Mesodermal cell (in vitro differentiated cells): ENCODE measurements around the gene TMEM116.
"Not testable (repeated sequence)": the region's sequence is repeated elsewhere in the genome, so short reads cannot be mapped to it uniquely, and the experiment has no call there.

Source experiments
- H3K27ac ChIP-seq: 2 replicates; pipeline ENCODE4 v1.7.0; 2013; ENCODE audit warnings: mild to moderate bottlenecking, low read depth, low read length, moderate library complexity; ENCODE audit not compliant: severe bottlenecking
- H3K36me3 ChIP-seq: 2 replicates; pipeline ENCODE4 v1.7.1; 2013; ENCODE audit warnings: mild to moderate bottlenecking, low read length, moderate library complexity; ENCODE audit not compliant: control insufficient read depth, insufficient read depth
- H3K4me1 ChIP-seq: one replicate; pipeline ENCODE4 v1.7.1; 2013; ENCODE audit warnings: mild to moderate bottlenecking, low read length; ENCODE audit not compliant: insufficient read depth, control insufficient read depth, poor library complexity, severe bottlenecking
- H3K4me3 ChIP-seq: 2 replicates; pipeline ENCODE4 v1.7.0; 2013; ENCODE audit warnings: low read length, control low read depth, mild to moderate bottlenecking; ENCODE audit not compliant: insufficient read depth, poor library complexity, severe bottlenecking; ENCODE audit errors: extremely low read depth
- H3K9me3 ChIP-seq: 2 replicates; pipeline ENCODE4 v1.7.1; 2013; ENCODE audit warnings: mild to moderate bottlenecking, low read length, moderate library complexity; ENCODE audit not compliant: control insufficient read depth
- WGBS, 2 experiments: methylation state at CpG; one replicate each; pipeline ENCODE4 v1.1.5; 2013; ENCODE audit warnings: missing lambda C conversion rate in 2 of 2; ENCODE audit not compliant: insufficient coverage in 2 of 2; 5-methylcytosine and 5-hydroxymethylcytosine counted together

Gene TMEM116

GRCh38 chr12:111976291-111976690 is 36.7 kb downstream of the TMEM116 start:
- Histone ChIP-seq H3K27ac (no peak overlapping the region), H3K4me3 (no peak overlapping the region), H3K9me3 (peaks cover 4% of the 10 kb centered on the region), H3K4me1 (peaks cover 6% of the 10 kb centered on the region), H3K36me3 (no peaks in the 10 kb centered on the region)
- 71% methylated on average over 5 of the region's 6 CpGs; no CpG with 5 or more reads in 1 of the 2 experiments for WGBS, 2 experiments

- H3K9me3 ChIP-seq, result peaks cover 4% of the 10 kb centered on the region
- H3K4me1 ChIP-seq, result peaks cover 6% of the 10 kb centered on the region
- no peak overlapping the region for H3K27ac ChIP-seq
- H3K4me3 ChIP-seq, result no peak overlapping the region
- no peaks in the 10 kb centered on the region for H3K36me3 ChIP-seq
- WGBS, 2 experiments, result 82 to 100% methylated on average over 1 to 3 of the region's 5 CpGs
These were observed 37.6 kb downstream of the TMEM116 start for GRCh38 chr12:111975161-111975931.

GRCh38 chr12:111971800-111972199 is 41.2 kb downstream of the TMEM116 start:
- H3K4me1 ChIP-seq, result peaks cover 6% of the 10 kb centered on the region
- H3K4me3 ChIP-seq, result no peak overlapping the region
- no peaks in the 10 kb centered on the region for H3K36me3 ChIP-seq
- H3K27ac ChIP-seq, result no peak overlapping the region
- peaks cover 4% of the 10 kb centered on the region for H3K9me3 ChIP-seq

DNA sequence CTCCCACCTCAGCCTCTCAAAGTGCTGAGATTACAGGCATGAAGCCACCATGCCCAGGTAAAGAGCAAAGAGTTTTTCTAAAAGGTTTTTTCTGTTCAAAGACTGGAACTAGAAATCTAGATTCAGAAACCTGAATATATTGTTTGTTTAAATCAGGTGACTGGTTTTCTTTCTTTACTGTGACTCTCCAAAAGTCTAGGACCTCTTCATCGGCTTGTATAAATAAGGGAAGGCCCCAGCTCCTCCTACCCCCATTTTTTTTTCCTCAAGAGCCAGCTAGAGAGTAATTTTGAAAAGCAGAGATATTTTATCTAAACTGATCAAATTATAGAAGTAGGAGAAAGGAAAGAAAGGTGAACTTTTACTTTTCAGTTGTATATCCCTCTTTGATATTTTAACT is 48.0 kb downstream of the TMEM116 start:
- H3K9me3 ChIP-seq, result no peaks in the 10 kb centered on the region
- H3K36me3 ChIP-seq, result no peaks in the 10 kb centered on the region

GRCh38 chr12:111959518-111959917 is 53.4 kb downstream of the TMEM116 start:
- peaks cover 13% of the 10 kb centered on the region for H3K9me3 ChIP-seq
- H3K27ac ChIP-seq, H3K4me3 ChIP-seq, H3K36me3 ChIP-seq, H3K4me1 ChIP-seq: not testable (repeated sequence)
- 82% methylated on average over 2 of the region's 2 CpGs; no CpG with 5 or more reads in 1 of the 2 experiments for WGBS, 2 experiments

More for the DNA sequence above, 48.0 kb downstream of the TMEM116 start:
- WGBS, 2 experiments, result no CpG with 5 or more reads among the region's 1 CpG
- H3K4me3 ChIP-seq, result no peak overlapping the region
- H3K27ac ChIP-seq, result no peak overlapping the region
- H3K4me1 ChIP-seq, result no peaks in the 10 kb centered on the region

DNA sequence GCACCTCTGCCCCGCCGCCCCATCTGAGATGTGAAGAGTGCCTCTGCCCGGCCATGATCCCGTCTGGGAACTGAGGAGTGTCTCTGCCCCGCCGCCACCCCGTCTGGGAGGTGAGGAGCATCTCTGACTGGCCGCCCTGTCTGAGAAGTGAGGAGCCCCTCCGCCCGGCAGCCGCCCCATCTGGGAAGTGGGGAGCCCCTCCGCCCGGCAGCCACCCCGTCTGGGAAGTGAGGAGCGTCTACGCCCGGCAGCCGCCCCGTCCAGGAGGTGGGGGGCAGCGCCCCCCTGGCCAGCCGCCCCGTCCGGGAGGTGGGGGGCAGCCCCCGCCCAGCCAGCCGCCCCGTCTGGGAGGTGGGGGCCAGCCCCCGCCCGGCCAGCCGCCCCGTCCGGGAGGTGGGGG is 55.7 kb downstream of the TMEM116 start:
- not testable (repeated sequence) for H3K4me3 ChIP-seq, H3K27ac ChIP-seq, H3K36me3 ChIP-seq, H3K4me1 ChIP-seq
- H3K9me3 ChIP-seq, result peaks cover 16% of the 10 kb centered on the region
- 97 to 100% methylated on average over 11 to 14 of the region's 31 CpGs for WGBS, 2 experiments

DNA sequence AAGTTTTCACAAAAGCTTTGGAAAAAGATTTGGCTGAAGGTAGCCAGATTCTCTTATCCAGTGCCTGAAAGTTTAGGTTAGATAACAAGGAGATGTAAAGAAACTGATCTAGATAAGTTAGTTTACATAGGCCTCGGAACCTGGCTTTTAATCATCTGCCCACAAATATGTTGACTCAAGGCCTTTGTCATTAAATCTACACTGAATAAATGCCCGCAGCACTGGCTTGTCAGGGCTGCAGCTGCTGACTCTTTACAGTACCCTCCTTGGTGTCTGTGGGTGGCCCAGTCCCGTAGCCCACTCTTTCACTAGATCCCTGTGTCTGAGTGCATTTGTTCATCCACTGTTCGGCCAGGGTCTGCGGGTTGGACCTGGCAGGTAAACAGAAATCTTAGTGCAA is 58.0 kb downstream of the TMEM116 start:
- 95 to 97% methylated on average over 3 to 4 of the region's 5 CpGs for WGBS, 2 experiments
- no peak overlapping the region for H3K27ac ChIP-seq
- no peak overlapping the region for H3K4me3 ChIP-seq
- no peaks in the 10 kb centered on the region for H3K36me3 ChIP-seq
- peaks cover 16% of the 10 kb centered on the region for H3K9me3 ChIP-seq
- H3K4me1 ChIP-seq, result no peaks in the 10 kb centered on the region

DNA sequence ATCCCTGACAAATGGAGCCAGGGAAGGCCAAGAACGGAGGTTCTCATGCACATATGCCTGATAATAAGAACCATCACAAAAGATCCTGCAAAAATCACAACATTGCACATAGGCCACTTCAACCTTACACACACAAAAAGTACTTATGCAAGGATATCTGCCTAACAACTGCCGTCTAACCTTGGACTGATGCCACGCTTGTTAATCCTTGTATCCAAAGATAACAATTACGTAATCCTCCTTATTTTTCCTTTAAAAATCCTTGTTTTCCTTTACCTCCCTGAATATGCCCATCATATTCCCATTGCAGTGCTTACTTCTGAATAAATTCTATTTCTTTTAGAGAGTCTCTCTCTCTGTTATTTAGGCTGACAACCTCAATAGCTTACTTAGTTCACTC is 59.5 kb downstream of the TMEM116 start:
- no peak overlapping the region for H3K27ac ChIP-seq
- H3K4me3 ChIP-seq, result no peak overlapping the region
- H3K36me3 ChIP-seq, result no peaks in the 10 kb centered on the region
- H3K9me3 ChIP-seq, result peaks cover 16% of the 10 kb centered on the region
- WGBS, 2 experiments, result 88 to 91% methylated on average over 4 of the region's 4 CpGs
- H3K4me1 ChIP-seq, result no peaks in the 10 kb centered on the region

DNA sequence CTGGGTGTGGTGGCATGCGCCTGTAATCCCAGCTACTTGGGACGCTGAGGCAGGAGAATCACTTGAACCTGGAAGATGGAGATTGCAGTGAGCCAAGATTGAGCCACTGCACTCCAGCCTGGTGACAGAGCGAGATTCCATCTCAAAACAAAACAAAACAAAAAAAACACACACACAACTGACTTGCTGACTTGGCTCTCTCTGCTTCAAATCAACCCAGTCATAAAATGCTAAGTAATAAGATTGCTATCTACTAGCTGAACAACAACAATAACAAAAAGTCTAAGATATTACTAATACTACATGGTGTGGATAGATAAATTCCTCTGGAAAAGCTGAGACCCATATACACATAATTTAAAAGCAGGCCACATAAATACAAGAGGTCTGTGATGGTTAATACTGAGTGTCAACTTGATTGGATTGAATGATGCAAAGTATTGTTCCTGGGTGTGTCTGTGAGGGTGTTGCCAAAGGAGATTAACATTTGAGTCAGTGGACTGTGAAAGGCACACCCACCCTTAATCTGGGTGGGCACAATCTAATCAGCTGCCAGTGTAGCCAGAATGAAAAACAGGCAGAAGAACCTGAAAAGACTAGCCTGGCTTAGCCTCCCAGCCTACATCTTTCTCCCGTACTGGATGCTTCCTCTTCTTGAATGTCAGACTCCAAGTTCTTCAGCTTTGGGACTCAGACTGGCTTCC is 60.7 kb downstream of the TMEM116 start:
- not testable (repeated sequence) for H3K27ac ChIP-seq, H3K4me1 ChIP-seq, H3K36me3 ChIP-seq, H3K4me3 ChIP-seq
- H3K9me3 ChIP-seq, result peaks cover 16% of the 10 kb centered on the region
- WGBS, 2 experiments, result 73 to 74% methylated on average over 3 to 4 of the region's 4 CpGs

- not testable (repeated sequence) for H3K27ac ChIP-seq
These were observed 61.8 kb downstream of the TMEM116 start for GRCh38 chr12:111950961-111951676.

More at GRCh38 chr12:111950961-111951676, 61.8 kb downstream of the TMEM116 start:
- not testable (repeated sequence) for H3K4me1 ChIP-seq, H3K36me3 ChIP-seq, H3K4me3 ChIP-seq
- WGBS, 2 experiments, result 100% methylated on average over 1 of the region's 3 CpGs
- H3K9me3 ChIP-seq, result peaks cover 16% of the 10 kb centered on the region
